ENCODE data around the gene LHFPL3.
"Not testable (repeated sequence)": the region's sequence is repeated elsewhere in the genome, so short reads cannot be mapped to it uniquely, and the experiment has no call there.

The LHFPL3 gene

DNA sequence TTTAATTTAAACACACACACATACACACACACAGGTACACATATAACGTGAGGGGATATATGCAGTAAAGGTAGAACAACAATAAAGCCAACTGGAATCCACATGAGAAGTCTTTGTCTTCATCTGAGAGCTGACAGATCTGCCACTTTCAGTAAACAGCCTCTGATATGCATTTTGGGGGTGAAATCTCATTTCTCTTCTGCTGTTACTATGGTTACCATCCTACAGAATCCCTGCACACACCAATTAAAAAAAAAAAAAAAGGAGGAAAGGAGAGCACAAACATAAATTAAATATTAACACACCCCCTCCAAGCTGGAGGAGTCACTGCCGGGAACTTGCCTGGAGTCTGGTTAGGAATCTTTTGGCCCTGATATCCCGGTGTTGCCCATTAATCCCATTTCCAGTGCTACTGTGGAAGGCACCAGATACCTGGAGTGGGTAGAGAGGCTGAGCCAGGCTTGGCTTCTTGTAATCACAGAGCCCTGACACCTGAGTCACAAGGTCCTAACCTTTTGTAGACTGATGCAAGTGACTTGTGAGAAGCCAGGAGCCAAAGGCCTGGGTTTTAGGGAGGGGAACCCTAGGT is 169.1 kb downstream of the LHFPL3 start:
- no peak for DNase-seq

DNA sequence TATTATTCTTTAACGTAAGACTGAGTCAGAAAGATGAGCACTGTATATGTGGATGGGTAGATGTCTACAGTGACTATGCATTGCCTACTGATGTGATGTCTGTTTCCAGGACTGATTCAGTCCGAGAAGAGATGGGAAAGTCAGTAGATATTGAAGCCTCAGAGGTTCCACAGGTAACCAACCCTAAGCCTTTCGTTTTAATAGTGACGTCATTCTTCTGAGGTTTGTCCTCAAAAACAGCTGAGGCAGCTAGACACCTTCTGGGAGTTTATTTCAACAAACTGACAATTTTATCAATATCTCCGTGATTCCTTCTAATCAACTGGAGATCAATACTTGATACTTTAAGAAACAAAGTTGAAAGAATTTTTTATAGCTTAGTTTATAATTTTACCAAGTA is 171.6 kb downstream of the LHFPL3 start:
- DNase-seq: no peak

DNA sequence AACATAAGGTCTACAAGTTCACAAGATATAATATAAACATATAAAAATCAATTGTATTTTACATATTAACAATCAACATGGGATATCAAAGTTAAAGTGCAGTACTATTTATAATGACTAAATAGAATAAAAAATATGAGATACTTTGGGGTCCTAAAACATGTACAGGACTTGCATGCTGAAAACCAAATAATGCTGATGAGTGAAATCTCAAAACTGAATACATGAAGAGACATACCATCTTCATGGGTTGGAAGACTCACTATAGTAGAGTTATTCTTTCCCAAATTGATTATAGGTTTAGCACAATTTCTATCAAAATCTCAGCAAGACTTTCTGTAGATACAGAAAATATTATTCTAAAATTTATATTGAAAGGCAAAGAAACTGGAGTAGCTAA is 181.5 kb downstream of the LHFPL3 start:
- no peak for DNase-seq

DNA sequence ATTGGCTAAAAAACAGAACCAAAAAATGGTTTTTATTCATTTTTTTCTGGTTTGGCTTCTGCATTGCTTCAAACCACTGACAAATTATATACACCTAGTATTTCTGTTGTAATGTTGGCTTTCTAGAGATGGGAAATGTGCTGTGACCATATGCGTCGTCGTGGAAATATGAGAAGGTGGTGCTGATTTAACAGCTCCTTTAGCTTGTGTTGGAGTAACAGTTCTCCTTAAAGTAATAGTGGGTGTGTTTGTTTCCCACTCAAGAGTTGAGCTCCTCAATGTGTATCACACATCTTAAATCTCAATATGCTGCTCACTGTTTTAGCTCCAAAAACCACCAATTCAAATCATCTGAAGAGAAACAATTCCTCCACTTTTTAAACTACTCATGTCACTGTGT is 196.4 kb downstream of the LHFPL3 start:
- no peak for DNase-seq

DNA sequence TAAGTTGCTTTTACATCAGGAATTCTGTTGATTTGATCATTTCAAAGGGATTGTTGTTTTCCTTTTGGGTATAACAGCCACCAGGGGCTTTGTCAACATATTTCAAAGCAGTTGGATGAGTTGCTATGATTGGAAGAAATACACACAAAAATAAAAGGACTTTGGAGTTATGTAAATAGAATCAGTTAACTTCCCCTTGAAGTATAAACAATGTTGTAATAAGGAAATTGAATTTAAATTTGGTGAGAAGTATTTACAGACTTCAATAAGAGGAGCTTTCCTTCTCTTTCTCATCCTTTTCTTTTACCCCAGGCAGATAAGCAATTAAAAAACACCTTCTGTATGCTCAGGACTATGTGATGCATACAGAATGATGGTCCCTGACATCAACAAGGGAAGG is 199.7 kb downstream of the LHFPL3 start:
- no peak for DNase-seq

DNA sequence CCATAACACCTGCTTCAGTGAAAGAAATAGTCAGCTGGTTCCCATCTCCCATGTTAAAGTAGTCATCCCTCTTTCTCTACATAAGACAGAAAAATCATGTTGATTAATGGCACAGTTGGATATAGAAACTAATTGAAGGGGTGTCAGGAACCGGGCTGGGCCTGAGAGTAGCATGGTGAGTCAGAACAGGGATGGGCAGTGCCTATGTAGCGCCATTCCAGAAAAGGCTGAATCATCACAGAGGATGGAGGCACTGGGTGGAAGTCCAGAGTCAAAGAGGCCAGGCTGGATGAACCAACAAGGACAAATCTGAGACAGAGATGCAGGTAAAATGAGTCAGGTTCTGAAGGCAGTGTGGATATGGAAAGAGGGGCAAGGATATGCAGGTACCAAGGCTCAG is 201.2 kb downstream of the LHFPL3 start:
- DNase-seq: no peak

GRCh38 chr7:104530251-104530650 is 201.8 kb downstream of the LHFPL3 start:
- DNase-seq: no peak

GRCh38 chr7:104534149-104534548 is 205.7 kb downstream of the LHFPL3 start:
- no peak for DNase-seq

GRCh38 chr7:104535841-104536240 is 207.4 kb downstream of the LHFPL3 start:
- DNase-seq: no peak

GRCh38 chr7:104536956-104537355 is 208.6 kb downstream of the LHFPL3 start:
- DNase-seq: no peak

DNA sequence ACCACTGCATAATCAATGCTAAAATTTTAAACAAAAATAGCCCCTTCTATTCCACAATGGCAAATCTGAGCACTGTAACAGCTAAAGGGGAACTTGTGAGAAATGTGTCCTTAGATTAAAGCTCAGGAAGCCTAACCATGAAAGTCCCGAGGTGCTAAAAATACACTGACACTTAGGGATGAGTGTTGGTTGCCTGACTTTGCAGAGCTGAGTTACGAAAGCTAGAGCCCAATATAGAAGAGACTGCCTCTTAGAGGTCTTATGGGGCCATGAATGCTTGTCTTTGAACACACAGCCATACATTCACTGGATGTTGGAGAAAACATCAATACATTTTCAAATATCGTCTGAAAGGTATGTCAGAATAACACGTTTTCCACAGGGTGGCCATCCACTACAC is 209.7 kb downstream of the LHFPL3 start:
- DNase-seq: no peak

DNA sequence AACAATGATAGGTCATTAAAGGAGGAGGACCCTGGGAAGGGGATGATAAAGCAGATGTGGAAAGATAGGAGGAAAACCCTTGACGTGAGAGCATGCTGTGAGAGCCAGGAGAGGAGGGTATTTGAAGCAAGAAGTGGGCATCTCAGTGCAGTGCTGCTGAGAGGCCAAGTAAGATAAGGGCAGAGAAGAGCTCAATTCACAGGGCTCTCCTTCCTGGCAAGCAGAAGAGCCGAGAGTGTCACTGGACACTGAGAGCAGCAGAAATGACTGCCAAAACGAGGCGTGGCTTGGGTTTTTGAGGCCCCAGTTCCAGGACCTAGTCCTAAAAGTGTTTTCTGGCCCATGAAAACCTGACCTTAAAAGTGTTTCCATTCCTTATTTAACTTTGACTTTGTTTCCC is 213.5 kb downstream of the LHFPL3 start:
- no peak for DNase-seq

GRCh38 chr7:104548861-104549260 is 220.5 kb downstream of the LHFPL3 start:
- no peak for DNase-seq

GRCh38 chr7:104550362-104550761 is 222.0 kb downstream of the LHFPL3 start:
- DNase-seq: no peak

GRCh38 chr7:104551226-104551625 is 222.8 kb downstream of the LHFPL3 start:
- DNase-seq: no peak

GRCh38 chr7:104552102-104552501 is 223.7 kb downstream of the LHFPL3 start:
- no peak for DNase-seq

DNA sequence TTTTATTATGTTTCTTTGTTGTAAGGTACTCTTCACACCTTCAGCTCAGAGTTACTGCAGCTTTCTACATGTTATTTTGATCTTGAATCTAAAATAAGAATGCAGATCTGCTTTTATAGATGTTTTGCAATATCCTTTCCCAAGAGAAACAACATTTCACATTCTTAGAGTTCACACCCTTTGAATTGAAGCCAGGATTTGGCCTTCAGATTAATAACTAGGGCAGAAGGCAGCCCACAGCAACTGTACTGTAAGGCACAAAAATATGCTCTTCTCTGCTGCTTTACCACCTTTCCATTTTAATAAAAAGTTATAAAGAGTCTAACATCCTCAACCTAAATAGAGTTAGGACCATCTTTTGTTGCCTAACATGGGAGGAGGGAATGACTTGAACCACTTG is 224.7 kb downstream of the LHFPL3 start:
- DNase-seq: no peak

GRCh38 chr7:104563350-104563901 is 235.0 kb downstream of the LHFPL3 start:
- DNase-seq: not testable (repeated sequence)

GRCh38 chr7:104569751-104570150 is 241.3 kb downstream of the LHFPL3 start:
- no peak for DNase-seq

DNA sequence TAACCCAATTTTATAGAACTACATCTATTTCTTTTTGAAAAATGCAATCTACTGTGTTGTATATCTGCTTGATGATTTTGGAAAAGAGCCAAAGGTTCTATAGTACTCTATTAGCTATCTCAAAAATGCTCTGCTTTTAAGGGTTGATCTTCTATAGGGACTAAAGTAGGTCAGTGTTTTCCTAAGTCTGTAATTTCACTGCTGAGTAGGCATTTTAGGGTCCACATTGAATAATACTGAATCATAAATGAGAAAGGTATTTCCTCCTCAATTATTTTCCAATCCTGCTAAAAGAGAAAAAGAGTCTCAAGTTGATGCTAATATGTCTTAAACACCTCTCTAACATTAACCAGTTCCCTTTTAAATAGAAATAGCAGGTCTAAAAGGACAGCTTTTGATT is 244.2 kb downstream of the LHFPL3 start:
- DNase-seq: no peak

GRCh38 chr7:104584620-104585019 is 256.2 kb downstream of the LHFPL3 start:
- no peak for DNase-seq

DNA sequence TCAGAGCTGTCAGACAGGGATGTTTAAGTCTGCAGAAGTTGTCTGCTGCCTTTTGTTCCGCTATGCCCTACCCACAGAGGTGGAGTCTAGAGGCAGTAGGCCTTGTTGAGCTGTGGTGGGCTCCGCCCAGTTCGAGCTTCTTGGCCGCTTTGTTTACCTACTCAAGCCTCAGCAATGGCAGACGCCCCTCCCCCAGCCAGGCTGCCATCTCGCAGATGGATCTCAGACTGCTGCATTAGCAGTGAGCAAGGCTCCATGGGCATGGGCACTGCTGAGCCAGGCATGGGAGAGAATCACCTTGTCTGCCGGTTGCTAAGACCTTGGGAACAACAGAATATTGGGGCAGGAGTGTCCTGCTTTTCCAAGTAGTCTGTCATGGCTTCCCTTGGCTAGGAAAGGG is 267.2 kb downstream of the LHFPL3 start:
- DNase-seq: not testable (repeated sequence)

GRCh38 chr7:104603957-104604356 is 275.6 kb downstream of the LHFPL3 start:
- DNase-seq: no peak

GRCh38 chr7:104604706-104605105 is 276.3 kb downstream of the LHFPL3 start:
- DNase-seq: no peak

GRCh38 chr7:104621321-104621720 is 292.9 kb downstream of the LHFPL3 start:
- no peak for DNase-seq

All from CD4-positive, alpha-beta T cell treated with Interferon alpha-2 for 1 hour (primary cell).